H9 (cell line): Measurements from ENCODE around the gene NEMP2. TPM values are rescaled to one million over a fixed set of nuclear protein-coding genes. Genes with fewer than 3 reads are reported as not detected.

Source experiments
- DNase-seq: peaks from one replicate; pipeline ENCODE4 v3.0.0-alpha.2; 2017
- H2AFZ ChIP-seq: one replicate; pipeline ENCODE4 v1.6.1; 2013; ENCODE audit warnings: mild to moderate bottlenecking, low read length, control low read depth, moderate library complexity
- H2AK5ac ChIP-seq: 2 replicates; pipeline ENCODE4 v1.6.1; 2013; ENCODE audit warnings: low read length, control low read depth, mixed read lengths; ENCODE audit not compliant: insufficient read length
- H2BK120ac ChIP-seq: one replicate; pipeline ENCODE4 v1.6.1; 2013; ENCODE audit warnings: low read depth, mild to moderate bottlenecking, low read length, control low read depth, inconsistent platforms; ENCODE audit not compliant: poor library complexity, severe bottlenecking
- H2BK12ac ChIP-seq: 2 replicates; pipeline ENCODE4 v1.6.1; 2013; ENCODE audit warnings: low read length, control low read depth, mixed read lengths, low read depth; ENCODE audit not compliant: insufficient read length
- H2BK15ac ChIP-seq: 2 replicates; pipeline ENCODE4 v1.6.1; 2013; ENCODE audit warnings: low read depth, low read length, control low read depth
- H2BK20ac ChIP-seq: one replicate; pipeline ENCODE4 v1.6.1; 2013; ENCODE audit warnings: low read depth, mild to moderate bottlenecking, low read length, control low read depth, inconsistent platforms; ENCODE audit not compliant: poor library complexity, severe bottlenecking
- H2BK5ac ChIP-seq: 2 replicates; pipeline ENCODE4 v1.6.1; 2013; ENCODE audit warnings: low read length, control low read depth, mixed read lengths; ENCODE audit not compliant: insufficient read length
- H3K14ac ChIP-seq: 2 replicates; pipeline ENCODE4 v1.6.1; 2013; ENCODE audit warnings: low read length, control low read depth; ENCODE audit not compliant: insufficient read depth
- H3K18ac ChIP-seq: 2 replicates; pipeline ENCODE4 v1.6.1; 2013; ENCODE audit warnings: low read depth, mild to moderate bottlenecking, mixed read lengths, low read length, control low read depth; ENCODE audit not compliant: insufficient read length
- H3K23ac ChIP-seq: 2 replicates; pipeline ENCODE4 v1.6.1; 2013; ENCODE audit warnings: low read length, control low read depth, mixed read lengths, low read depth; ENCODE audit not compliant: insufficient read length
- H3K23me2 ChIP-seq: 2 replicates; pipeline ENCODE4 v1.6.1; 2013; ENCODE audit warnings: low read depth, mild to moderate bottlenecking, mixed read lengths, low read length, control low read depth; ENCODE audit not compliant: insufficient read length, poor library complexity, severe bottlenecking
- H3K27ac ChIP-seq: 2 replicates; pipeline ENCODE4 v1.5.1; 2013; ENCODE audit warnings: low read length, control low read depth, mixed read lengths, low read depth; ENCODE audit not compliant: insufficient read length
- H3K27me3 ChIP-seq: 2 replicates; pipeline ENCODE4 v1.6.1; 2013; ENCODE audit warnings: low read length, control low read depth, inconsistent platforms; ENCODE audit not compliant: insufficient read depth
- H3K4ac ChIP-seq: 2 replicates; pipeline ENCODE4 v1.6.1; 2013; ENCODE audit warnings: low read depth, mild to moderate bottlenecking, control low read depth, inconsistent platforms, low read length, moderate library complexity
- H3K4me1 ChIP-seq: 2 replicates; pipeline ENCODE4 v1.6.1; 2013; ENCODE audit warnings: low read length, control low read depth, inconsistent platforms; ENCODE audit not compliant: insufficient read depth
- H3K4me2 ChIP-seq: 2 replicates; pipeline ENCODE4 v1.6.1; 2013; ENCODE audit warnings: low read length, control low read depth, mixed read lengths; ENCODE audit not compliant: insufficient read length, insufficient read depth
- H3K56ac ChIP-seq: 2 replicates; pipeline ENCODE4 v1.6.1; 2013; ENCODE audit warnings: low read depth, mild to moderate bottlenecking, mixed read lengths, low read length, control low read depth; ENCODE audit not compliant: insufficient read length
- H3K79me1 ChIP-seq: 2 replicates; pipeline ENCODE4 v1.6.1; 2013; ENCODE audit warnings: low read depth, mild to moderate bottlenecking, moderate library complexity, low read length, control low read depth, inconsistent platforms; ENCODE audit not compliant: insufficient read depth, poor library complexity, severe bottlenecking
- H3K79me2 ChIP-seq: 2 replicates; pipeline ENCODE4 v1.6.1; 2013; ENCODE audit warnings: low read length, control low read depth, inconsistent platforms; ENCODE audit not compliant: insufficient read depth
- H3K9ac ChIP-seq: 2 replicates; pipeline ENCODE4 v1.6.1; 2013; ENCODE audit warnings: low read length, control low read depth, mixed read lengths; ENCODE audit not compliant: insufficient read length; ENCODE audit errors: extremely low read depth
- H3K9me3 ChIP-seq: one replicate; pipeline ENCODE4 v1.6.1; 2013; ENCODE audit warnings: low read depth, low read length, inconsistent platforms; ENCODE audit not compliant: control insufficient read depth
- H3T11ph ChIP-seq: one replicate; pipeline ENCODE4 v1.6.1; 2013; ENCODE audit warnings: mild to moderate bottlenecking, low read length, control low read depth, inconsistent platforms
- H4K20me1 ChIP-seq: one replicate; pipeline ENCODE4 v1.6.1; 2013; ENCODE audit not compliant: control insufficient read depth, insufficient read length, insufficient read depth
- H4K5ac ChIP-seq: 2 replicates; pipeline ENCODE4 v1.6.1; 2013; ENCODE audit warnings: low read depth, mild to moderate bottlenecking, mixed read lengths, low read length, control low read depth; ENCODE audit not compliant: insufficient read length
- H4K8ac ChIP-seq: replicated peaks from 2 replicates; pipeline ENCODE4 v1.6.1; 2013; ENCODE audit warnings: low read length, control low read depth, mixed read lengths, low read depth; ENCODE audit not compliant: insufficient read length
- H4K91ac ChIP-seq: 2 replicates; pipeline ENCODE4 v1.6.1; 2013; ENCODE audit warnings: low read depth, mild to moderate bottlenecking, moderate library complexity, mixed read lengths, low read length, control low read depth; ENCODE audit not compliant: insufficient read length
- H3K27ac Mint-ChIP-seq, 3 experiments: 2 replicates in 2 of 3; 3 replicates in 1 of 3; pipeline ENCODE4 v1.8.0; 2020 to 2021; ENCODE audit warnings: mixed read lengths in 3 of 3, mild to moderate bottlenecking in 1 of 3, moderate library complexity in 1 of 3
- H3K27me3 Mint-ChIP-seq: 2 replicates; pipeline ENCODE4 v1.8.0; 2021; ENCODE audit warnings: low read depth, mild to moderate bottlenecking, moderate library complexity, mixed read lengths
- H3K36me3 Mint-ChIP-seq, 3 experiments: 2 replicates in 2 of 3; 3 replicates in 1 of 3; pipeline ENCODE4 v1.8.0; 2020 to 2021; ENCODE audit warnings: low read depth in 3 of 3, mixed read lengths in 3 of 3; ENCODE audit not compliant: insufficient read depth in 1 of 3
- H3K4me1 Mint-ChIP-seq, 2 experiments: 2 replicates each; pipeline ENCODE4 v1.8.0; 2020; ENCODE audit warnings: mixed read lengths in 2 of 2
- H3K4me3 Mint-ChIP-seq, 2 experiments: 2 replicates in 1 of 2; 3 replicates in 1 of 2; pipeline ENCODE4 v1.8.0; 2020 to 2021; ENCODE audit warnings: mild to moderate bottlenecking in 2 of 2, mixed read lengths in 2 of 2, moderate library complexity in 1 of 2
- H3K9me3 Mint-ChIP-seq, 2 experiments: 2 replicates in 1 of 2; 3 replicates in 1 of 2; pipeline ENCODE4 v1.8.0; 2020; ENCODE audit warnings: mild to moderate bottlenecking in 2 of 2, mixed read lengths in 2 of 2, moderate library complexity in 1 of 2
- CTCF ChIP-seq: fragments of 200-600 bp; sonication (generic); conservative IDR thresholded peaks from 3 replicates; pipeline ENCODE4 v1.8.0; 2021; ENCODE audit warnings: antibody characterized with exemption, mild to moderate bottlenecking
- WGBS: extraction: QIAGEN DNeasy Blood & Tissue Kit; methylation state at CpG from one replicate; pipeline ENCODE4 v1.1.7; 2013; ENCODE audit warnings: missing lambda C conversion rate, low lambda C conversion rate, mixed read lengths; ENCODE audit not compliant: insufficient read length; ENCODE audit errors: extremely low coverage; 5-methylcytosine and 5-hydroxymethylcytosine counted together
- total RNA-seq: library from RNA; stranded (reverse); gene quantifications from 2 replicates; pipeline ENCODE4 v1.2.1, GENCODE V29; 2021

NEMP2 gene
- total RNA-seq, 1 experiment from 2014 or later: 5.3 TPM

- H2BK120ac ChIP-seq: no peak overlapping the region
- H2BK12ac ChIP-seq: no peak overlapping the region
- H3K9me3 ChIP-seq: no peaks in the 10 kb centered on the region
- no peak for TF ChIP-seq CTCF
- peaks cover 7 to 12% of the 10 kb centered on the region in 2 experiments for H3K4me1 Mint-ChIP-seq
- H3K9ac ChIP-seq: no peak overlapping the region
- no peak overlapping the region for H3K4ac ChIP-seq
- no peaks in the 10 kb centered on the region for H3K27me3 ChIP-seq
- H3K79me2 ChIP-seq: no peaks in the 10 kb centered on the region
- DNase-seq: no peak
- no peak overlapping the region for H3K4me2 ChIP-seq
- WGBS: no CpG with 5 or more reads among the region's 3 CpGs
- no peak overlapping the region for H3K23ac ChIP-seq
- no peaks in the 10 kb centered on the region for H3K23me2 ChIP-seq
- H2AK5ac ChIP-seq: no peak overlapping the region
- H3T11ph ChIP-seq: no peak overlapping the region
- H4K20me1 ChIP-seq: no peaks in the 10 kb centered on the region
- peaks cover 2% of the 10 kb centered on the region; the same call in 1 of the 2 replicates for H3K4me1 ChIP-seq
- no peak overlapping the region for H4K5ac ChIP-seq
- no peak overlapping the region for H3K27ac ChIP-seq
- no peak overlapping the region for H3K4me3 Mint-ChIP-seq
- no peak overlapping the region for H2BK15ac ChIP-seq
- H4K91ac ChIP-seq: no peak overlapping the region
- H3K18ac ChIP-seq: no peak overlapping the region
- H3K27me3 Mint-ChIP-seq: no peaks in the 10 kb centered on the region
- H3K27ac Mint-ChIP-seq: 0 out of 7 replicates have a peak overlapping the region, but pooled peaks of 1 of the 3 experiments have one; percentile 45
- H2BK5ac ChIP-seq: no peak overlapping the region
- no peaks in the 10 kb centered on the region for H3K36me3 Mint-ChIP-seq
- H3K79me1 ChIP-seq: no peaks in the 10 kb centered on the region
- H3K56ac ChIP-seq: no peak overlapping the region
- H4K8ac ChIP-seq: no peak overlapping the region
- no peak overlapping the region for H2AFZ ChIP-seq
- no peak overlapping the region for H2BK20ac ChIP-seq
- H3K9me3 Mint-ChIP-seq: no peaks in the 10 kb centered on the region
- H3K14ac ChIP-seq: no peak overlapping the region
Measured at GRCh38 chr2:190503088-190503487, 31.4 kb downstream of the NEMP2 start.
